Panc1 (cell line): ENCODE measurements around the gene SUZ12. TPM values are rescaled to one million over a fixed set of nuclear protein-coding genes. Genes with fewer than 3 reads are reported as not detected.
A peak's percentile ranks its signal among the peaks of the same experiment; 100 is the strongest.

Experiments
- ATAC-seq: fragments of 200-7000 bp; cut with Tn5 transposase; 2 replicates; pipeline ENCODE4 v1.9.1; 2020; ENCODE audit warnings: mild to moderate bottlenecking, moderate library complexity
- BruUV-seq: library from RNA; stranded (reverse); fragments of 400-500 nt; replicated peaks from 2 replicates; lab custom pipeline; 2021; lab: Mats Ljungman, UMichigan
- CTCF ChIA-PET: fragments of 300-600 bp; sonication (Branson Sonifier 250); formaldehyde crosslinking; loops from one replicate; lab custom pipeline; 2022; ENCODE audit warnings: antibody characterized with exemption; lab: Charles Lee
- POLR2A ChIA-PET: fragments of 300-600 bp; sonication (Branson Sonifier 250); formaldehyde crosslinking; loops from one replicate; lab custom pipeline; 2022; ENCODE audit warnings: antibody characterized with exemption; lab: Charles Lee
- DNase-seq: peaks from one replicate; pipeline ENCODE4 v3.0.0-alpha.2; 2010; ENCODE audit warnings: low read depth, low spot score
- H3K27ac ChIP-seq: 2 replicates; pipeline ENCODE4 v1.5.1; 2011; ENCODE audit warnings: mild to moderate bottlenecking, low read length, inconsistent platforms
- H3K27me3 ChIP-seq: fragments of 200-500 bp; sonication (Bioruptor generic); 2 replicates; pipeline ENCODE4 v1.6.0; 2014; ENCODE audit warnings: low read length, inconsistent platforms; ENCODE audit not compliant: control insufficient read depth, insufficient read depth
- H3K36me3 ChIP-seq: fragments of 200-500 bp; sonication (Bioruptor generic); 2 replicates; pipeline ENCODE4 v1.5.1; 2014; ENCODE audit warnings: inconsistent platforms, mild to moderate bottlenecking, low read length, moderate library complexity; ENCODE audit not compliant: control insufficient read depth, insufficient read depth
- H3K4me1 ChIP-seq: 2 replicates; pipeline ENCODE4 v1.5.1; 2011; ENCODE audit warnings: inconsistent platforms, mild to moderate bottlenecking, low read length, moderate library complexity; ENCODE audit not compliant: control insufficient read depth, insufficient read depth
- H3K4me3 ChIP-seq, 2 experiments: 2 replicates each; pipeline ENCODE4 v1.5.1; 2011 to 2012; ENCODE audit warnings: low read depth in 2 of 2, low read length in 2 of 2, mild to moderate bottlenecking in 2 of 2, inconsistent platforms in 1 of 2, moderate library complexity in 1 of 2
- H3K9me3 ChIP-seq: fragments of 200-500 bp; sonication (Bioruptor generic); 2 replicates; pipeline ENCODE4 v1.5.1; 2014; ENCODE audit warnings: low read depth, mild to moderate bottlenecking, inconsistent platforms, low read length, moderate library complexity; ENCODE audit not compliant: control insufficient read depth, insufficient read depth
- CTCF ChIP-seq: fragments of 450-650 bp; IDR thresholded peaks from 2 replicates; pipeline ENCODE4 v1.5.1; 2017; ENCODE audit warnings: mild to moderate bottlenecking
- POLR2AphosphoS5 ChIP-seq: IDR thresholded peaks from 2 replicates; pipeline ENCODE4 v1.6.1; 2012; ENCODE audit warnings: mild to moderate bottlenecking, low read depth, low read length, moderate library complexity
- REST ChIP-seq, 2 experiments: IDR thresholded peaks; 2 replicates each; pipeline ENCODE4 v1.6.1; 2011 to 2012; ENCODE audit warnings: low read depth in 2 of 2, control low read depth in 1 of 2, low read length in 1 of 2, mild to moderate bottlenecking in 1 of 2, moderate library complexity in 1 of 2; ENCODE audit not compliant: insufficient read depth in 1 of 2
- SIN3A ChIP-seq: IDR thresholded peaks from 2 replicates; pipeline ENCODE4 v1.6.1; 2012; ENCODE audit warnings: low read depth, mild to moderate bottlenecking, low read length, moderate library complexity, borderline replicate concordance; ENCODE audit not compliant: insufficient read depth
- TCF7L2 ChIP-seq: IDR thresholded peaks from 2 replicates; pipeline ENCODE4 v1.6.1; 2011; ENCODE audit warnings: mild to moderate bottlenecking, low read depth, low read length, inconsistent platforms
- in situ Hi-C: cut with HindIII; loops from 2 replicates; pipeline ENCODE4 v1.10.0; 2016; ENCODE audit warnings: low sequenced_read_pairs, low pct_unique_long_range_greater_than_20kb
- intact Hi-C: fragments of 100-400 bp; cut with micrococcal nuclease; formaldehyde crosslinking; loops from one replicate; pipeline ENCODE4 v1.10.0; 2022; ENCODE audit not compliant: unreplicated experiment
- total RNA-seq: library from RNA; stranded (reverse); gene quantifications from one replicate; pipeline ENCODE4 v1.2.1, GENCODE V29; 2021; ENCODE audit not compliant: unreplicated experiment

Gene SUZ12
- total RNA-seq, 1 experiment from 2014 or later, result 68.3 TPM

- H3K4me1 ChIP-seq, result peaks cover 5% of the 10 kb centered on the region
- H3K9me3 ChIP-seq, result no peaks in the 10 kb centered on the region
- BruUV-seq, result no TSS peak
- CTCF ChIA-PET, result interaction anchor here (1.4 to 1.8 kb wide), 3 partner anchors 118 to 131 kb away, joined by 3 to 16 read pairs (median 6); no protein-coding TSS in a partner anchor
- ATAC-seq (peak; percentile 80), DNase-seq (no peak)
- H3K27me3 ChIP-seq, result no peaks in the 10 kb centered on the region
- TF ChIP-seq TCF7L2 (no peak), CTCF (peak; percentile 33)
- H3K27ac ChIP-seq, result peak overlapping the region; percentile 76
- in situ Hi-C loops, result no loop called here
- intact Hi-C loops, result loop anchor here (5.0 kb wide), 1 partner anchor 130 kb away; no protein-coding TSS in a partner anchor
- POLR2A ChIA-PET, result interaction anchor here (0.7 kb wide), 1 partner anchor 216 kb away, joined by 3 read pairs; no protein-coding TSS in a partner anchor
- H3K36me3 ChIP-seq, result no peaks in the 10 kb centered on the region
- peak overlapping the region; percentile 80 to 90 for H3K4me3 ChIP-seq
Observed at GRCh38 chr17:32007463-32008298, 70.9 kb downstream of the SUZ12 start.

- POLR2A ChIA-PET, result no interaction called here
- H3K27me3 ChIP-seq, result no peaks in the 10 kb centered on the region
- peak overlapping the region; percentile 76; the same call in 1 of the 2 replicates for H3K27ac ChIP-seq
- ATAC-seq (no peak), DNase-seq (no peak)
- no peaks in the 10 kb centered on the region for H3K9me3 ChIP-seq
- CTCF ChIA-PET, result interaction anchor here (0.7 kb wide), 1 partner anchor 201 kb away, joined by 3 read pairs; no protein-coding TSS in a partner anchor
- intact Hi-C loops (loop anchor here (5.0 kb wide), 1 partner anchor 128 kb away; no protein-coding TSS in a partner anchor), in situ Hi-C loops (no loop called here)
- peaks cover 5% of the 10 kb centered on the region for H3K4me1 ChIP-seq
- BruUV-seq, result no TSS peak
- no peaks in the 10 kb centered on the region for H3K36me3 ChIP-seq
- peak overlapping the region; percentile 80 to 90 for H3K4me3 ChIP-seq
- TF ChIP-seq CTCF (no peak), REST (IDR thresholded peaks at IDR 0.05; ENCODE audit: insufficient read depth in 1 of 2, low read depth in 2 of 2, low read length in 1 of 2) (no peak), SIN3A (no peak), TCF7L2 (no peak), POLR2AphosphoS5 (no peak)
Observed at GRCh38 chr17:32009262-32009542, 72.4 kb downstream of the SUZ12 start.
